HepG2 (cell line): ENCODE data around the gene ANO3. TPM values are rescaled to one million over a fixed set of nuclear protein-coding genes. Genes with fewer than 3 reads are reported as not detected.

ENCODE experiments used
- ATAC-seq: fragments of 200-7000 bp; cut with Tn5 transposase; 3 replicates; pipeline ENCODE4 v1.9.1; 2020; ENCODE audit warnings: mild to moderate bottlenecking, moderate library complexity
- BruUV-seq: library from RNA; stranded (reverse); fragments of 400-500 nt; replicated peaks from 2 replicates; lab custom pipeline; 2021; lab: Mats Ljungman, UMichigan
- CTCF ChIA-PET: fragments of 300-600 bp; formaldehyde crosslinking; extraction: SDS; loops from one replicate; lab custom pipeline; 2021; ENCODE audit warnings: low total read pairs, inconsistent platforms, low intra/inter-chr PET ratio; lab: Yijun Ruan, JAX
- POLR2A ChIA-PET: fragments of 350-600 bp; sonication (Branson Sonifier 250); formaldehyde crosslinking; loops from one replicate; lab custom pipeline; 2020; ENCODE audit warnings: antibody characterized with exemption, inconsistent platforms; lab: Yijun Ruan, JAX
- DNase-seq: peaks from one replicate; pipeline ENCODE4 v3.0.0-alpha.2; 2015; ENCODE audit warnings: low spot score
- FAIRE-seq: peaks from 3 replicates; lab custom pipeline; 2011; peaks lifted over from hg19 to GRCh38; lab: Jason Lieb, UNC
- H2AFZ ChIP-seq: one replicate; pipeline ENCODE4 v1.6.1; 2011; ENCODE audit warnings: low read length, inconsistent platforms
- H3K27ac ChIP-seq: fragments of 300-600 bp; 3 replicates; pipeline ENCODE4 v1.8.0; 2011; ENCODE audit warnings: mixed run types, mild to moderate bottlenecking, mixed read lengths, low read length, inconsistent platforms; ENCODE audit not compliant: insufficient read depth; ENCODE audit errors: extremely low read length
- H3K27me3 ChIP-seq, 2 experiments: fragments of 200-600 bp in 1 of 2; 2 replicates in 1 of 2; 3 replicates in 1 of 2; pipeline versions ENCODE4 v1.6.0 to v1.8.0; 2011; ENCODE audit warnings: low read length in 2 of 2, mild to moderate bottlenecking in 2 of 2, moderate library complexity in 2 of 2, inconsistent platforms in 1 of 2; ENCODE audit not compliant: insufficient read depth in 2 of 2, control insufficient read depth in 1 of 2
- H3K36me3 ChIP-seq, 2 experiments: fragments of 200-600 bp in 1 of 2; replicated peaks in 1 of 2; 2 replicates in 1 of 2; 3 replicates in 1 of 2; pipeline versions ENCODE4 v1.5.1 to v1.8.0; 2011; ENCODE audit warnings: low read length in 2 of 2, inconsistent platforms in 1 of 2; ENCODE audit not compliant: insufficient read depth in 2 of 2, control insufficient read depth in 1 of 2
- H3K4me1 ChIP-seq: 2 replicates; pipeline ENCODE4 v1.5.1; 2012; ENCODE audit warnings: low read length, inconsistent platforms; ENCODE audit not compliant: insufficient read depth
- H3K4me2 ChIP-seq: 2 replicates; pipeline ENCODE4 v1.6.0; 2011; ENCODE audit warnings: low read depth, low read length, inconsistent platforms
- H3K4me3 ChIP-seq, 3 experiments: fragments of 200-600 bp in 1 of 3; sonication (generic), shearing (Covaris generic) in 1 of 3; replicated peaks in 1 of 3; 2 replicates each; pipeline ENCODE4 v1.5.1; 2011 to 2016; ENCODE audit warnings: low read length in 3 of 3, inconsistent platforms in 2 of 3, low read depth in 2 of 3, mild to moderate bottlenecking in 2 of 3, control low read depth in 1 of 3, mixed read lengths in 1 of 3; ENCODE audit not compliant: insufficient read depth in 1 of 3
- H3K79me2 ChIP-seq: one replicate; pipeline ENCODE4 v1.6.1; 2011; ENCODE audit warnings: low read length, inconsistent platforms; ENCODE audit not compliant: insufficient read depth
- H3K9ac ChIP-seq: 2 replicates; pipeline ENCODE4 v1.6.0; 2011; ENCODE audit warnings: mild to moderate bottlenecking, low read depth, low read length, inconsistent platforms; ENCODE audit not compliant: insufficient read depth
- H3K9me3 ChIP-seq: 2 replicates; pipeline ENCODE4 v1.5.1; 2012; ENCODE audit warnings: mild to moderate bottlenecking, low read length
- H4K20me1 ChIP-seq: 2 replicates; pipeline ENCODE4 v1.6.0; 2011; ENCODE audit warnings: inconsistent platforms, mild to moderate bottlenecking, low read length, moderate library complexity; ENCODE audit not compliant: insufficient read depth
- DNMT1 ChIP-seq: sonication (generic); formaldehyde crosslinking; IDR thresholded peaks from 2 replicates; pipeline ENCODE4 v1.5.1; 2020; ENCODE audit warnings: mild to moderate bottlenecking, missing genetic modification reagents
- EEA1 ChIP-seq: sonication (generic); formaldehyde crosslinking; IDR thresholded peaks from 2 replicates; pipeline ENCODE4 v1.5.1; 2020; ENCODE audit warnings: mild to moderate bottlenecking, missing genetic modification reagents, borderline replicate concordance
- MED8 ChIP-seq: sonication (generic); formaldehyde crosslinking; IDR thresholded peaks from 2 replicates; pipeline ENCODE4 v1.8.1; 2023; ENCODE audit warnings: mild to moderate bottlenecking, missing genetic modification reagents; ENCODE audit not compliant: insufficient replicate concordance
- MTF2 ChIP-seq: sonication (generic); formaldehyde crosslinking; IDR thresholded peaks from 2 replicates; pipeline ENCODE4 v1.5.0; 2020; ENCODE audit warnings: missing genetic modification reagents, borderline replicate concordance
- NR3C1 ChIP-seq: sonication (generic); formaldehyde crosslinking; IDR thresholded peaks from 2 replicates; pipeline ENCODE4 v1.4.0; 2020; ENCODE audit warnings: missing genetic modification reagents
- ONECUT2 ChIP-seq: sonication (generic); formaldehyde crosslinking; IDR thresholded peaks from 2 replicates; pipeline ENCODE4 v1.4.0; 2020; ENCODE audit warnings: missing genetic modification reagents
- RBFOX2 ChIP-seq: fragments of 200-400 bp; formaldehyde crosslinking; IDR thresholded peaks from 2 replicates; pipeline ENCODE4 v1.6.1; 2017; ENCODE audit warnings: low read depth, mild to moderate bottlenecking, low read length
- SPEN ChIP-seq: sonication (generic); formaldehyde crosslinking; IDR thresholded peaks from 2 replicates; pipeline ENCODE4 v1.5.1; 2020; ENCODE audit warnings: low read depth, mild to moderate bottlenecking, missing genetic modification reagents
- ZFAT ChIP-seq: sonication (generic); formaldehyde crosslinking; conservative IDR thresholded peaks from 2 replicates; pipeline ENCODE4 v1.8.1; 2023; ENCODE audit warnings: missing genetic modification reagents, inconsistent platforms
- ZNF256 ChIP-seq: sonication (generic); formaldehyde crosslinking; conservative IDR thresholded peaks from 2 replicates; pipeline ENCODE4 v1.4.0; 2020; ENCODE audit warnings: missing genetic modification reagents
- ZNF264 ChIP-seq: sonication (generic); formaldehyde crosslinking; IDR thresholded peaks from 2 replicates; pipeline ENCODE4 v1.4.0; 2020; ENCODE audit warnings: missing genetic modification reagents
- ZNF329 ChIP-seq: sonication (generic); formaldehyde crosslinking; IDR thresholded peaks from 2 replicates; pipeline ENCODE4 v1.9.0; 2021; ENCODE audit warnings: low read depth, mild to moderate bottlenecking, missing genetic modification reagents
- ZNF382 ChIP-seq: sonication (generic); formaldehyde crosslinking; IDR thresholded peaks from 2 replicates; pipeline ENCODE4 v1.5.0; 2020; ENCODE audit warnings: missing genetic modification reagents, mild to moderate bottlenecking, borderline replicate concordance
- ZNF547 ChIP-seq: sonication (generic); formaldehyde crosslinking; IDR thresholded peaks from 2 replicates; pipeline ENCODE4 v1.5.1; 2020; ENCODE audit warnings: mild to moderate bottlenecking, missing genetic modification reagents
- ZNF549 ChIP-seq: sonication (generic); formaldehyde crosslinking; IDR thresholded peaks from 2 replicates; pipeline ENCODE4 v1.5.0; 2020; ENCODE audit warnings: missing genetic modification reagents
- ZNF556 ChIP-seq: sonication (generic); formaldehyde crosslinking; IDR thresholded peaks from 2 replicates; pipeline ENCODE4 v1.4.0; 2020; ENCODE audit warnings: mild to moderate bottlenecking, missing genetic modification reagents, borderline replicate concordance
- ZNF790 ChIP-seq: sonication (generic); formaldehyde crosslinking; IDR thresholded peaks from 2 replicates; pipeline ENCODE4 v1.8.0; 2022; ENCODE audit warnings: missing genetic modification reagents, mild to moderate bottlenecking, borderline replicate concordance
- WGBS: methylation state at CpG from one replicate; pipeline ENCODE4 v1.1.6; 2017; ENCODE audit warnings: low lambda C conversion rate; 5-methylcytosine and 5-hydroxymethylcytosine counted together
- in situ Hi-C: cut with HindIII; loops from 2 replicates; pipeline ENCODE4 v1.10.0; 2017; ENCODE audit warnings: low pct_unique_long_range_greater_than_20kb; ENCODE audit not compliant: extremely low pct_ligation_motif_present
- intact Hi-C: fragments of 100-400 bp; cut with micrococcal nuclease; formaldehyde crosslinking; loops from one replicate; pipeline ENCODE4 v1.10.0; 2022; ENCODE audit not compliant: unreplicated experiment
- polyA plus RNA-seq, 8 experiments: library from polyadenylated mRNA; depleted of rRNA in 3 of 8; stranded (reverse) in 7 of 8; unstranded in 1 of 8; fragments of >200 nt; fragmentation: Illumina TruSeq in 4 of 8; extraction: Trizol in 4 of 8; gene quantifications; 2 replicates each; pipeline versions ENCODE4 v1.2.1 to v1.2.3, GENCODE V29; 2011 to 2016; ENCODE audit warnings: low read depth in 4 of 8, missing spikeins in 1 of 8, mixed read lengths in 1 of 8; ENCODE audit not compliant: insufficient read depth in 1 of 8
- total RNA-seq, 5 experiments: library from RNA; depleted of rRNA; stranded (reverse); fragments of >200 nt; fragmentation: Illumina TruSeq; extraction: Trizol; gene quantifications; 2 replicates each; pipeline ENCODE4 v1.2.3, GENCODE V29; 2016; ENCODE audit warnings: low read depth in 1 of 5
- TF ChIP-seq, protein P1 (sequence below): sonication (generic); formaldehyde crosslinking; IDR thresholded peaks from 2 replicates; pipeline ENCODE4 v1.4.0; 2020; ENCODE audit warnings: missing genetic modification reagents

The ANO3 gene
- total and polyA plus RNA-seq, 2 of the 13 experiments (the other 11 are each of a cell fraction or from before 2014, with no cell fraction given), result 0.17 to 0.44 TPM

- intact Hi-C loops (no loop called here), in situ Hi-C loops (no loop called here)
- ChIA-PET POLR2A (no interaction called here), CTCF (no interaction called here)
- no peaks in the 10 kb centered on the region for H3K4me1 ChIP-seq
- H3K9me3 ChIP-seq, result no peaks in the 10 kb centered on the region
- FAIRE-seq, result no peak
- H4K20me1 ChIP-seq, result no peaks in the 10 kb centered on the region
- ATAC-seq, result no peak
- no peak for DNase-seq
- H3K27me3 ChIP-seq, result no peaks in the 10 kb centered on the region
- H3K4me2 ChIP-seq, result no peak overlapping the region
- no peak overlapping the region for H2AFZ ChIP-seq
- H3K4me3 ChIP-seq, result no peak overlapping the region
- TF ChIP-seq ZNF329 (CRISPR knock-in tag), result no peak
- TF ChIP-seq MED8 (CRISPR knock-in tag), result no peak
- no peak for TF ChIP-seq SPEN (CRISPR knock-in tag)
- TF ChIP-seq ZNF547, result no peak
- TF ChIP-seq ZFAT, result no peak
- TF ChIP-seq RBFOX2, result no peak
- no peaks in the 10 kb centered on the region for H3K36me3 ChIP-seq
- H3K79me2 ChIP-seq, result no peaks in the 10 kb centered on the region
- H3K9ac ChIP-seq, result no peak overlapping the region
- BruUV-seq, result no TSS peak
- no peak overlapping the region for H3K27ac ChIP-seq
Measured at GRCh38 chr11:26677566-26677965, 345.6 kb downstream of the ANO3 start.

GRCh38 chr11:26687351-26687750, 355.4 kb downstream of the ANO3 start:
- POLR2A ChIA-PET, result no interaction called here
- ATAC-seq (no peak), FAIRE-seq (no peak), DNase-seq (no peak)
- no peak overlapping the region for H3K4me2 ChIP-seq
- no peaks in the 10 kb centered on the region for H3K36me3 ChIP-seq
- no peak overlapping the region for H3K27ac ChIP-seq
- BruUV-seq, result no TSS peak
- in situ Hi-C loops (no loop called here), intact Hi-C loops (no loop called here)
- H3K9me3 ChIP-seq, result no peaks in the 10 kb centered on the region
- H3K4me1 ChIP-seq, result no peaks in the 10 kb centered on the region
- no peaks in the 10 kb centered on the region for H3K27me3 ChIP-seq
- H3K4me3 ChIP-seq, result no peak overlapping the region
- CTCF ChIA-PET, result no interaction called here
- no peaks in the 10 kb centered on the region for H3K79me2 ChIP-seq
- 3% methylated on average over 1 of the region's 1 CpG for WGBS
- TF ChIP-seq ZNF549 (CRISPR knock-in tag) (no peak), ZNF264 (CRISPR knock-in tag) (no peak), ZNF790 (no peak), ZNF382 (CRISPR knock-in tag) (no peak), ONECUT2 (CRISPR knock-in tag) (no peak), NR3C1 (CRISPR knock-in tag) (no peak), DNMT1 (CRISPR knock-in tag) (no peak), MTF2 (CRISPR knock-in tag) (no peak), EEA1 (CRISPR knock-in tag) (no peak), ZNF556 (CRISPR knock-in tag) (no peak), ZNF256 (no peak)
- TF ChIP-seq, protein P1, sequence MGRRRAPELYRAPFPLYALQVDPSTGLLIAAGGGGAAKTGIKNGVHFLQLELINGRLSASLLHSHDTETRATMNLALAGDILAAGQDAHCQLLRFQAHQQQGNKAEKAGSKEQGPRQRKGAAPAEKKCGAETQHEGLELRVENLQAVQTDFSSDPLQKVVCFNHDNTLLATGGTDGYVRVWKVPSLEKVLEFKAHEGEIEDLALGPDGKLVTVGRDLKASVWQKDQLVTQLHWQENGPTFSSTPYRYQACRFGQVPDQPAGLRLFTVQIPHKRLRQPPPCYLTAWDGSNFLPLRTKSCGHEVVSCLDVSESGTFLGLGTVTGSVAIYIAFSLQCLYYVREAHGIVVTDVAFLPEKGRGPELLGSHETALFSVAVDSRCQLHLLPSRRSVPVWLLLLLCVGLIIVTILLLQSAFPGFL (CRISPR knock-in tag), result no peak
- H2AFZ ChIP-seq, result no peak overlapping the region
- H3K9ac ChIP-seq, result no peak overlapping the region
- H4K20me1 ChIP-seq, result no peaks in the 10 kb centered on the region
